SU-DHL-6 (cell line): ENCODE measurements around the gene AHRR.

Source experiments
- H2AFZ ChIP-seq: fragments of 200-600 bp; sonication (generic); 2 replicates; pipeline ENCODE4 v1.6.1; 2014; ENCODE audit warnings: low read depth, mild to moderate bottlenecking, moderate library complexity, mixed read lengths, antibody characterized with exemption, low read length; ENCODE audit not compliant: severe bottlenecking
- H3F3A ChIP-seq: fragments of 200-600 bp; shearing (Covaris generic); 2 replicates; pipeline ENCODE4 v1.6.0; 2016; ENCODE audit warnings: antibody characterized with exemption, mild to moderate bottlenecking; ENCODE audit not compliant: insufficient read depth
- H3K27ac ChIP-seq: fragments of 200-600 bp; sonication (generic); 2 replicates; pipeline ENCODE4 v1.5.1; 2016; ENCODE audit warnings: low read depth, mild to moderate bottlenecking, low read length, moderate library complexity, mixed read lengths
- H3K27me3 ChIP-seq: fragments of 200-600 bp; sonication (generic), shearing (Covaris generic); 2 replicates; pipeline ENCODE4 v1.6.0; 2014; ENCODE audit warnings: mild to moderate bottlenecking, low read length
- H3K36me3 ChIP-seq: fragments of 200-600 bp; sonication (generic); 2 replicates; pipeline ENCODE4 v1.6.1; 2014; ENCODE audit warnings: mild to moderate bottlenecking, low read length, mixed read lengths
- H3K4me2 ChIP-seq: fragments of 300-600, 200-600 bp; shearing (Covaris generic), sonication (generic); 2 replicates; pipeline ENCODE4 v1.6.0; 2014; ENCODE audit warnings: low read length, low read depth, mild to moderate bottlenecking; ENCODE audit not compliant: poor library complexity, severe bottlenecking
- H3K4me3 ChIP-seq: fragments of 200-600 bp; sonication (generic); 2 replicates; pipeline ENCODE4 v1.5.1; 2014; ENCODE audit warnings: antibody characterized with exemption, low read length, mild to moderate bottlenecking, mixed read lengths; ENCODE audit not compliant: insufficient read depth, poor library complexity, severe bottlenecking
- H3K79me2 ChIP-seq: fragments of 200-600 bp; sonication (generic); 2 replicates; pipeline ENCODE4 v1.6.1; 2014; ENCODE audit warnings: mild to moderate bottlenecking, low read length, moderate library complexity; ENCODE audit not compliant: insufficient read depth
- H3K9ac ChIP-seq: fragments of 200-600 bp; sonication (generic); 2 replicates; pipeline ENCODE4 v1.7.0; 2014; ENCODE audit warnings: mild to moderate bottlenecking, low read length
- H3K9me2 ChIP-seq: fragments of 200-600 bp; sonication (generic); replicated peaks from 2 replicates; pipeline ENCODE4 v1.6.1; 2014; ENCODE audit warnings: low read length; ENCODE audit not compliant: insufficient read depth
- H3K9me3 ChIP-seq: fragments of 200-600 bp; sonication (generic); 2 replicates; pipeline ENCODE4 v1.6.1; 2014; ENCODE audit warnings: low read length, mixed read lengths; ENCODE audit not compliant: insufficient read depth
- H4K20me1 ChIP-seq: fragments of 200-600 bp; sonication (generic); 2 replicates; pipeline ENCODE4 v1.6.1; 2014; ENCODE audit warnings: low read depth, mild to moderate bottlenecking, antibody characterized with exemption, low read length, moderate library complexity, mixed read lengths
- EZH2phosphoT487 ChIP-seq: fragments of 200-600 bp; sonication (generic), shearing (Covaris generic); conservative IDR thresholded peaks from 2 replicates; pipeline ENCODE4 v1.6.1; 2018; ENCODE audit warnings: mild to moderate bottlenecking, antibody characterized with exemption, low read length, moderate library complexity, mixed read lengths
- TF ChIP-seq, protein P1 (sequence below): fragments of 200-600 bp; sonication (generic); IDR thresholded peaks from one replicate; pipeline ENCODE4 v1.5.1; 2017; ENCODE audit warnings: antibody characterized with exemption, mild to moderate bottlenecking, low read length, moderate library complexity; ENCODE audit not compliant: insufficient read depth, poor library complexity, severe bottlenecking

The AHRR gene

DNA sequence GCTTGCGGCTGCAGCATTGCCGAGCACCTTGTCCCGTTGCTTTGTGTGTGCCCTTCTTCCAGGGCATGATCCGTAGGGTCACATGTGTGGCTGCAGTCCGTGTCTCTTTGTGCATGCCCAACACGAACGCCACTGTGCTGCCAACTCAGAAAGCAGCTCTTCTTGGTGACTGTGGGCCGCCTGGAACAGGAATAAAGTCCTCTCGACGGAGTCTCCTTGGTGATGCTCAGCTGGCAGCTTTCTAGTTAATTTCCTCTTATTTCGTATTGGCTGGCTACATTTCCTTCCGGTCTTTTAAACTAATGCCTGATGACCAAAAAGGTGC lies 127.2 kb downstream of the AHRR start:
- TF ChIP-seq, protein P1, sequence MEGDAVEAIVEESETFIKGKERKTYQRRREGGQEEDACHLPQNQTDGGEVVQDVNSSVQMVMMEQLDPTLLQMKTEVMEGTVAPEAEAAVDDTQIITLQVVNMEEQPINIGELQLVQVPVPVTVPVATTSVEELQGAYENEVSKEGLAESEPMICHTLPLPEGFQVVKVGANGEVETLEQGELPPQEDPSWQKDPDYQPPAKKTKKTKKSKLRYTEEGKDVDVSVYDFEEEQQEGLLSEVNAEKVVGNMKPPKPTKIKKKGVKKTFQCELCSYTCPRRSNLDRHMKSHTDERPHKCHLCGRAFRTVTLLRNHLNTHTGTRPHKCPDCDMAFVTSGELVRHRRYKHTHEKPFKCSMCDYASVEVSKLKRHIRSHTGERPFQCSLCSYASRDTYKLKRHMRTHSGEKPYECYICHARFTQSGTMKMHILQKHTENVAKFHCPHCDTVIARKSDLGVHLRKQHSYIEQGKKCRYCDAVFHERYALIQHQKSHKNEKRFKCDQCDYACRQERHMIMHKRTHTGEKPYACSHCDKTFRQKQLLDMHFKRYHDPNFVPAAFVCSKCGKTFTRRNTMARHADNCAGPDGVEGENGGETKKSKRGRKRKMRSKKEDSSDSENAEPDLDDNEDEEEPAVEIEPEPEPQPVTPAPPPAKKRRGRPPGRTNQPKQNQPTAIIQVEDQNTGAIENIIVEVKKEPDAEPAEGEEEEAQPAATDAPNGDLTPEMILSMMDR: no peak
- no peak for TF ChIP-seq EZH2phosphoT487
- H3F3A ChIP-seq: no peaks in the 10 kb centered on the region
- H3K4me3 ChIP-seq: no peak overlapping the region
- peaks cover 25% of the 10 kb centered on the region for H3K36me3 ChIP-seq
- H3K27ac ChIP-seq: no peak overlapping the region
- H2AFZ ChIP-seq: no peak overlapping the region
- no peak overlapping the region for H3K9ac ChIP-seq
- H3K79me2 ChIP-seq: peaks cover 16% of the 10 kb centered on the region
- no peaks in the 10 kb centered on the region for H3K27me3 ChIP-seq
- H3K4me2 ChIP-seq: no peak overlapping the region
- H3K9me2 ChIP-seq: no peaks in the 10 kb centered on the region
- H4K20me1 ChIP-seq: no peaks in the 10 kb centered on the region
- peaks cover 4% of the 10 kb centered on the region; the same call in 1 of the 2 replicates for H3K9me3 ChIP-seq

DNA sequence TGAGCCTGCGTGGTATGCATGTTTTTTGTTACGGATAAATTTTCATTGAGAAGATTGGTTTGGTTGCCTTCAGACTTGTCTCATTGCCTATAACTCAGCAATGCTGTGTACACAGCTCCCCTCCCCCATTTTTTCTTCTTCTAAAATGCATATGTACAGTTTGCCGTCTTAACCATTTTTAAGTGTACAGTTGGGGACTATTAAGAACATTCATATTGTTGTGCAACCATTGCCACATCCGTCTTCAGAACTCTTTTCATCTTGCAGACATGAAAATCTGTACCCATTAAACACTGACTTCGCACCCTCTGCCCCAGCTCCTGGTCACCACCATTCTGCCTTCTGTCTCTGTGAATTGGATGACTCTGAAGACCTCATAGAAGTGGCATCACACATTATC lies 127.6 kb downstream of the AHRR start:
- no peaks in the 10 kb centered on the region for H4K20me1 ChIP-seq
- H3K79me2 ChIP-seq: peaks cover 13% of the 10 kb centered on the region; the same call in 1 of the 2 replicates

DNA sequence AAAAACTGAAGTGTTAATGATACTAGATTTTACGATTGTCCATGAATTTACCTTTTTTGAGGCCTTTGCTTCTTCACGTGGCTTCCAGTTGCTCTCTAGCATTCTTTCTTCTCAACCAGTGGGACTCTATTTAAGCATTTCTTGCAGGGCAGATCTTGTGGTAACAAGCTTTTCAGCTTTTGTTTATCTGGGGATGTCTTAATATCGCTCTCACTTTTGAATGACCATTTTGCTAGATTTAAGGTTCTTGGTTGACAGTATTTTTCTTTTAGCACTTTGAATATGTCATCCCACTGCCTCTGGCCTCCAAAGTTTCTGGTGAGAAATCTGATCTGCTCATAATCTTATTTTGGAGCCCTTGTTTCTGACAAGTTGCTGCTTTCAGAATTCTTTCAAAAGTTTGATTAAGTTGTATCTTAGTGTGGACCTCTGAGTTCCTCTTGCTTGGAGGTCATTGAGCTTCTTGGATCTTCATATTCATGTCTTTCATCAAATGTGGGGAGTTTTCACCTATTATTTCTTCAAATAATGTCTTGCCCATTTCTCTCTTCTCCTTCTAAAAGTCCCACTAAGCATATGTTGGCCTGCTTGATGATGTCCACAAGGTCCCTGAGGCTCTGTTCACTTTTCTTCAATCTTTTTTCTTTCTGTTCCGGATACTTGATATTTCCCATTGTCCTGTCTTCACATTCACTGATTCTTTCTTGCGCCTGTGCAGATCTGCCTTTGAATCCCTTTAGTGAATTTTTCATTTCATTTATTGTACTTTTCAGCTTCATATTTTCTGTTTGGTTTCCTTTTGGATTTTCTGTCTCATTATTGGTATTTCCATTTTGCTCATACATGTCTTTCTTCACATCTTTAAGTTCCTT lies 130.3 kb downstream of the AHRR start:
- no peaks in the 10 kb centered on the region for H3F3A ChIP-seq
- no peak for TF ChIP-seq EZH2phosphoT487
- TF ChIP-seq, protein P1: no peak
- H2AFZ ChIP-seq: no peak overlapping the region
- H3K9me3 ChIP-seq: peaks cover 4% of the 10 kb centered on the region; the same call in 1 of the 2 replicates
- H3K4me2 ChIP-seq: no peak overlapping the region
- no peak overlapping the region for H3K4me3 ChIP-seq
- no peak overlapping the region for H3K9ac ChIP-seq
- no peaks in the 10 kb centered on the region for H3K9me2 ChIP-seq
- peaks cover 25% of the 10 kb centered on the region for H3K36me3 ChIP-seq
- no peaks in the 10 kb centered on the region for H4K20me1 ChIP-seq
- H3K27ac ChIP-seq: no peak overlapping the region
- H3K27me3 ChIP-seq: no peaks in the 10 kb centered on the region
- H3K79me2 ChIP-seq: peaks cover 27% of the 10 kb centered on the region

More for the DNA sequence above, 127.6 kb downstream of the AHRR start:
- no peaks in the 10 kb centered on the region for H3F3A ChIP-seq
- H2AFZ ChIP-seq: no peak overlapping the region
- peaks cover 25% of the 10 kb centered on the region for H3K36me3 ChIP-seq
- no peak overlapping the region for H3K27ac ChIP-seq
- H3K4me3 ChIP-seq: no peak overlapping the region
- no peaks in the 10 kb centered on the region for H3K9me2 ChIP-seq
- H3K4me2 ChIP-seq: no peak overlapping the region
- H3K27me3 ChIP-seq: no peaks in the 10 kb centered on the region
- peaks cover 4% of the 10 kb centered on the region; the same call in 1 of the 2 replicates for H3K9me3 ChIP-seq
- no peak overlapping the region for H3K9ac ChIP-seq
- TF ChIP-seq EZH2phosphoT487: no peak
